Thyroid gland (tissue), 4 donors: ENCODE results near the gene CD1C.

Experiments used
- CTCF ChIP-seq, 6 experiments: fragments of 200-600 bp in 3 of 6; fragments of 450-650 bp in 3 of 6; sonication (generic) in 3 of 6; IDR thresholded peaks; one replicate each; pipeline ENCODE4 v1.5.1; 2016 to 2019; ENCODE audit warnings: antibody characterized with exemption in 6 of 6, mild to moderate bottlenecking in 2 of 6, inconsistent platforms in 1 of 6, moderate library complexity in 1 of 6
- POLR2A ChIP-seq, 2 donors: fragments of 450-650 bp; IDR thresholded peaks; one replicate each; pipeline ENCODE4 v1.6.1; 2017; ENCODE audit warnings: antibody characterized with exemption in 2 of 2, mild to moderate bottlenecking in 2 of 2, moderate library complexity in 1 of 2

- TF ChIP-seq CTCF (IDR thresholded peaks at IDR 0.05) (no peak), POLR2A (IDR thresholded peaks at IDR 0.05) (no peak)
Observed at GRCh38 chr1:158334526-158335212, 44.9 kb downstream of the CD1C start.
